GM20000 (cell line): Measurements from ENCODE around the gene KCNQ1OT1.

Experiments
- DNase-seq: peaks from one replicate; pipeline ENCODE4 v3.0.0; 2012; ENCODE audit warnings: low spot score
- CTCF ChIP-seq: IDR thresholded peaks from 2 replicates; pipeline ENCODE4 v1.5.1; 2012; ENCODE audit warnings: mild to moderate bottlenecking, control low read depth; ENCODE audit errors: extremely low read depth, missing control alignments

The KCNQ1OT1 gene

GRCh38 chr11:2673250-2673610, 26.6 kb downstream of the KCNQ1OT1 start:
- no peak for TF ChIP-seq CTCF
- DNase-seq, result no peak

- DNase-seq, result no peak
- no peak for TF ChIP-seq CTCF
These were observed 27.1 kb downstream of the KCNQ1OT1 start for GRCh38 chr11:2672553-2673249.

- no peak for TF ChIP-seq CTCF
These were observed 28.0 kb downstream of the KCNQ1OT1 start for GRCh38 chr11:2671748-2672147.

DNA sequence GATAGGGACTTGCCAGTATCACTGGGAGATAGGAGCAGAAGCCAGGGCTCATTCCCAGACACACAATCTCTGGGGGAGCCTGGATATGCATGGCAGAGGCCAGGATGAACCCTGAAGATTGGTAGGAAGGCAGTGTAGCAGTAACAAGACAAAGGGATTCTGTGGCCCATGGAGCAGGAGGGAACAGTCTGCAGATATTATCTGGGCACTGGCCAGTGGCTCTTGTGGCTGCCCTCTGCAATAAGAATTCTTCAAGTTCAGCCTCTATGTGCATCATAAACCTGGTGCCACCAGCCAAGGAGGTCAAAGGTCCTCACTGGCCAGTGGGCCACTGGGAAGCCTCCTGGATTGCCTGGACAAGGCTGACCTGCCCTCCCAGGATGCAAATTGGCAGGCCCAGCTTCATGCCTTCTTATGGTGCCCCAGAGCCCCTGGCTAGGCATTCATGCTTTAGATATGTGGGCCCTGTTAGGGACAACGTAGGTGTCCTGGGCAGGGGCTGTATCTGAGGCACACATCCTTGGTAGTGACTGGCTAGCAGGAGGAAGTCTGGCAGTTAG, 29.2 kb downstream of the KCNQ1OT1 start:
- TF ChIP-seq CTCF, result no peak
- DNase-seq, result no peak

More at GRCh38 chr11:2671748-2672147, 28.0 kb downstream of the KCNQ1OT1 start:
- no peak for DNase-seq

DNA sequence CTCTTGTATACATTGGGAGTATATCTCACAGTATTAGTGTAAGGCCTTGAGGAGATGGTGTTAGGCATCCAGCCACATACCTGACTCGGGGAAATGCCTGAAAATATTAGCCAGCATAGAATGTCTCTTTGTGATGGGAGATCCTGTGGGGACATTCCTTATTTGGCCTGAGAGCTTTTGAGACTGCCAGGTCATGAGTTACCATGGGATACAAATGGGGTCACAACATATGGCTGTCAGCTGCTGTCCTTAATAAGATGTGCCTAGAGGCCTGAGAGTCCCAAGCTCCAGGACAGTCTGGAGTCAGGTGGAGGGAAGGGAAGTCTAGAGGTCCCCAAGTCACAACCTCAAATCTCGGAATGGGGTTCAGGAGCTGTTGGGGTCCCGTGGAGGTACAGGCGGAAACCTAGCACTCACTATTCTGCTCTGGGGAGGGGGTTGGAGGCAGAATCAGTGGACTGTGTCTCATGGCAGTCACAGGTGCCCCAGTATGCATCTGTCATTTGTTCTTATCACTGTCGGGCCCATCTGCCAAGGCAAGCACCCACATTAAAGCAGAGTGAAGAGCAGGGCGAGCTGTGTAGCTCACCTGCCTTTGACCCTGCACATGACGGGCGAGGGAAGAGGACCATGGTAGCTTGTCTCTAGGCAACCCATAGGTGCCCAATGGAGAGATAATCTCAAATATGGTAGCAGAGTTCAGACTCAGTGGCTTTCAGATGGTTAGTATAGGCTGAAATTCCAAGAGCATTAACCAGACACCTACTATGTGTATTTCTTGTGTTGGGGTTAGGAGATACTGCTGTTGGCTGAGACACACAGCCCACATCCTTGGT, 29.9 kb downstream of the KCNQ1OT1 start:
- TF ChIP-seq CTCF, result no peak

GRCh38 chr11:2668876-2669275, 30.9 kb downstream of the KCNQ1OT1 start:
- no peak for DNase-seq

More for the DNA sequence above, 29.9 kb downstream of the KCNQ1OT1 start:
- DNase-seq, result no peak

More at GRCh38 chr11:2668876-2669275, 30.9 kb downstream of the KCNQ1OT1 start:
- TF ChIP-seq CTCF, result no peak
